Measurements from ENCODE around the gene TOR2A. TPM values are rescaled to one million over a fixed set of nuclear protein-coding genes. Genes with fewer than 3 reads are reported as not detected.

TOR2A gene
- total and polyA plus RNA-seq, 4 donors: 5.1 to 14.6 (median 11.8) TPM

GRCh38 chr9:127682351-127683136 lies 52.5 kb downstream of the TOR2A start:
- no peak overlapping the region for H3K4me3 ChIP-seq (ENCODE audit: low read depth in 1 of 3, low read length in 3 of 3)
- no peaks in the 10 kb centered on the region for H3K27me3 ChIP-seq (ENCODE audit: control insufficient read depth in 4 of 4, insufficient read depth in 4 of 4, low read length in 3 of 4)
- H3K36me3 ChIP-seq (ENCODE audit: control insufficient read depth in 4 of 4, insufficient read depth in 3 of 4, low read depth in 1 of 4, low read length in 3 of 4): peaks cover 0 to 5% (median 0%) of the 10 kb centered on the region in 4 donors
- 91% methylated on average over 23 of the region's 23 CpGs for WGBS
- no peak overlapping the region for H3K9ac ChIP-seq (ENCODE audit: low read depth in 1 of 2, low read length in 2 of 2)
- no peaks in the 10 kb centered on the region for H3K9me3 ChIP-seq (ENCODE audit: control insufficient read depth in 4 of 4, low read length in 3 of 4)
- DNase-seq (ENCODE audit: low spot score): no peak
- H3K4me1 ChIP-seq (ENCODE audit: control insufficient read depth in 4 of 4, insufficient read depth in 4 of 4, low read length in 3 of 4): no peaks in the 10 kb centered on the region
- H3K27ac ChIP-seq (ENCODE audit: low read depth in 1 of 2, low read length in 2 of 2): no peak overlapping the region
- TF ChIP-seq HNF4A (conservative IDR thresholded peaks at IDR 0.05) (no peak), FOXA1 (IDR thresholded peaks at IDR 0.05) (no peak), HNF4G (IDR thresholded peaks at IDR 0.05) (no peak), EGR1 (IDR thresholded peaks at IDR 0.05; ENCODE audit: low read depth in 2 of 2) (no peak)
- TF ChIP-seq, protein P1, sequence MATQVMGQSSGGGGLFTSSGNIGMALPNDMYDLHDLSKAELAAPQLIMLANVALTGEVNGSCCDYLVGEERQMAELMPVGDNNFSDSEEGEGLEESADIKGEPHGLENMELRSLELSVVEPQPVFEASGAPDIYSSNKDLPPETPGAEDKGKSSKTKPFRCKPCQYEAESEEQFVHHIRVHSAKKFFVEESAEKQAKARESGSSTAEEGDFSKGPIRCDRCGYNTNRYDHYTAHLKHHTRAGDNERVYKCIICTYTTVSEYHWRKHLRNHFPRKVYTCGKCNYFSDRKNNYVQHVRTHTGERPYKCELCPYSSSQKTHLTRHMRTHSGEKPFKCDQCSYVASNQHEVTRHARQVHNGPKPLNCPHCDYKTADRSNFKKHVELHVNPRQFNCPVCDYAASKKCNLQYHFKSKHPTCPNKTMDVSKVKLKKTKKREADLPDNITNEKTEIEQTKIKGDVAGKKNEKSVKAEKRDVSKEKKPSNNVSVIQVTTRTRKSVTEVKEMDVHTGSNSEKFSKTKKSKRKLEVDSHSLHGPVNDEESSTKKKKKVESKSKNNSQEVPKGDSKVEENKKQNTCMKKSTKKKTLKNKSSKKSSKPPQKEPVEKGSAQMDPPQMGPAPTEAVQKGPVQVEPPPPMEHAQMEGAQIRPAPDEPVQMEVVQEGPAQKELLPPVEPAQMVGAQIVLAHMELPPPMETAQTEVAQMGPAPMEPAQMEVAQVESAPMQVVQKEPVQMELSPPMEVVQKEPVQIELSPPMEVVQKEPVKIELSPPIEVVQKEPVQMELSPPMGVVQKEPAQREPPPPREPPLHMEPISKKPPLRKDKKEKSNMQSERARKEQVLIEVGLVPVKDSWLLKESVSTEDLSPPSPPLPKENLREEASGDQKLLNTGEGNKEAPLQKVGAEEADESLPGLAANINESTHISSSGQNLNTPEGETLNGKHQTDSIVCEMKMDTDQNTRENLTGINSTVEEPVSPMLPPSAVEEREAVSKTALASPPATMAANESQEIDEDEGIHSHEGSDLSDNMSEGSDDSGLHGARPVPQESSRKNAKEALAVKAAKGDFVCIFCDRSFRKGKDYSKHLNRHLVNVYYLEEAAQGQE (IDR thresholded peaks at IDR 0.05): no peak

Other genes with a start within 250 kb of the TOR2A start
- gene STXBP1, start 123.0 kb downstream of the TOR2A start, total RNA-seq: 1 to 10 TPM; 1.7 to 4.6 TPM
- gene STXBP1, start 123.0 kb downstream of the TOR2A start, polyA plus RNA-seq: 1 to 10 TPM; 2.2 to 2.3 TPM
- not detected for gene CFAP157, start 28.3 kb downstream of the TOR2A start, total RNA-seq
- gene CFAP157, start 28.3 kb downstream of the TOR2A start, polyA plus RNA-seq: under 1 TPM; 0.07 to 0.22 TPM
- gene PTRH1, start 19.6 kb downstream of the TOR2A start, total RNA-seq: 1 to 10 TPM; 6.7 to 7.8 TPM
- gene PTRH1, start 19.6 kb downstream of the TOR2A start, polyA plus RNA-seq: 10 to 100 TPM; 11.5 to 21.6 TPM
- gene TTC16, start 19.2 kb downstream of the TOR2A start, total RNA-seq: under 1 TPM in 1 of 2 donors, not detected in 1; 0.08 TPM
- gene TTC16, start 19.2 kb downstream of the TOR2A start, polyA plus RNA-seq: under 1 TPM in 1 of 2 donors, not detected in 1; 0.02 TPM
- 1 to 10 TPM; 4.8 to 5.1 TPM for gene SH2D3C, start 43.4 kb upstream of the TOR2A start, total RNA-seq
- 1 to 10 TPM; 2.2 to 3.1 TPM for gene SH2D3C, start 43.4 kb upstream of the TOR2A start, polyA plus RNA-seq
- gene CDK9, start 50.7 kb upstream of the TOR2A start, total RNA-seq: 10 to 100 TPM; 31.8 to 41.2 TPM
- 10 to 100 TPM; 32.4 to 41.4 TPM for gene CDK9, start 50.7 kb upstream of the TOR2A start, polyA plus RNA-seq
- 10 to 100 TPM; 20.4 to 48.1 TPM for gene FPGS, start 67.6 kb upstream of the TOR2A start, total RNA-seq
- gene FPGS, start 67.6 kb upstream of the TOR2A start, polyA plus RNA-seq: 10 to 100 TPM; 37.3 to 61.1 TPM
- gene ENG, start 119.4 kb upstream of the TOR2A start, total RNA-seq: 10 to 100 TPM; 12.8 to 23.5 TPM
- gene ENG, start 119.4 kb upstream of the TOR2A start, polyA plus RNA-seq: 10 to 100 TPM; 25.0 to 91.3 TPM
- gene AK1, start 142.4 kb upstream of the TOR2A start, total RNA-seq: 10 to 100 TPM; 10.6 to 18.7 TPM
- 10 to 100 TPM; 40.4 to 78.3 TPM for gene AK1, start 142.4 kb upstream of the TOR2A start, polyA plus RNA-seq
- 10 to 100 TPM; 26.9 to 37.7 TPM for gene ST6GALNAC6, start 164.3 kb upstream of the TOR2A start, total RNA-seq
- 10 to 100 TPM; 22.5 to 40.4 TPM for gene ST6GALNAC6, start 164.3 kb upstream of the TOR2A start, polyA plus RNA-seq
- 10 to 100 TPM in 1 of 2 donors, 1 to 10 TPM in 1; 4.5 to 83.7 TPM for gene ST6GALNAC4, start 181.7 kb upstream of the TOR2A start, total RNA-seq
- 10 to 100 TPM in 1 of 2 donors, 1 to 10 TPM in 1; 2.5 to 10.6 TPM for gene ST6GALNAC4, start 181.7 kb upstream of the TOR2A start, polyA plus RNA-seq
- gene PIP5KL1, start 195.5 kb upstream of the TOR2A start, total RNA-seq: 1 to 10 TPM in 1 of 2 donors, under 1 TPM in 1; 0.59 to 1.5 TPM
- under 1 TPM; 0.06 to 0.40 TPM for gene PIP5KL1, start 195.5 kb upstream of the TOR2A start, polyA plus RNA-seq
- gene DPM2, start 202.6 kb upstream of the TOR2A start, total RNA-seq: 10 to 100 TPM in 1 of 2 donors, 1 to 10 TPM in 1; 9.3 to 22.0 TPM
- gene DPM2, start 202.6 kb upstream of the TOR2A start, polyA plus RNA-seq: 10 to 100 TPM; 22.0 to 25.0 TPM
- 10 to 100 TPM in 1 of 2 donors, 1 to 10 TPM in 1; 4.9 to 14.3 TPM for gene EEIG1, start 245.7 kb upstream of the TOR2A start, total RNA-seq
- gene EEIG1, start 245.7 kb upstream of the TOR2A start, polyA plus RNA-seq: 10 to 100 TPM in 1 of 2 donors, 1 to 10 TPM in 1; 6.7 to 11.2 TPM

All from liver (tissue), 9 donors.